NOMO-1 treated with dmso at 0.1 percent for 144 hours (cell line): ENCODE results near the gene PFDN1.
A peak's percentile ranks its signal among the peaks of the same experiment; 100 is the strongest.

Experiments used
- DNase-seq: peaks from one replicate; lab custom pipeline; 2025; ENCODE audit not compliant: unreplicated experiment; lab: John Stamatoyannopoulos, UW

The PFDN1 gene

GRCh38 chr5:140240987-140241706 lies 61.8 kb downstream of the PFDN1 start:
- no peak for DNase-seq

- no peak for DNase-seq
Observed at GRCh38 chr5:140239939-140240700, 62.8 kb downstream of the PFDN1 start.

- no peak for DNase-seq
Observed at GRCh38 chr5:140239461-140239860, 63.4 kb downstream of the PFDN1 start.

- no peak for DNase-seq
Observed at GRCh38 chr5:140238756-140239155, 64.1 kb downstream of the PFDN1 start.

- no peak for DNase-seq
Observed at GRCh38 chr5:140236891-140237598, 65.9 kb downstream of the PFDN1 start.

GRCh38 chr5:140235791-140236551 lies 66.9 kb downstream of the PFDN1 start:
- peak; percentile 79 for DNase-seq

- DNase-seq, result no peak
Observed at GRCh38 chr5:140234377-140234989, 68.4 kb downstream of the PFDN1 start.

GRCh38 chr5:140232731-140233130 lies 70.2 kb downstream of the PFDN1 start:
- DNase-seq, result no peak

- DNase-seq, result no peak
Observed at GRCh38 chr5:140230373-140230772, 72.5 kb downstream of the PFDN1 start.

GRCh38 chr5:140228364-140228837 lies 74.5 kb downstream of the PFDN1 start:
- no peak for DNase-seq

GRCh38 chr5:140227046-140227445 lies 75.9 kb downstream of the PFDN1 start:
- DNase-seq, result no peak

GRCh38 chr5:140225396-140225795 lies 77.5 kb downstream of the PFDN1 start:
- no peak for DNase-seq

GRCh38 chr5:140224658-140225057 lies 78.2 kb downstream of the PFDN1 start:
- DNase-seq, result no peak

- no peak for DNase-seq
Observed at GRCh38 chr5:140223567-140223966, 79.3 kb downstream of the PFDN1 start.

GRCh38 chr5:140222416-140222815 lies 80.5 kb downstream of the PFDN1 start:
- DNase-seq, result no peak

GRCh38 chr5:140221697-140222223 lies 81.1 kb downstream of the PFDN1 start:
- DNase-seq, result no peak

GRCh38 chr5:140220698-140221064 lies 82.2 kb downstream of the PFDN1 start:
- no peak for DNase-seq

GRCh38 chr5:140220032-140220697 lies 82.7 kb downstream of the PFDN1 start:
- no peak for DNase-seq

GRCh38 chr5:140219068-140219991 lies 83.6 kb downstream of the PFDN1 start:
- no peak for DNase-seq
